HL-60/S4 (cell line): ENCODE results near the gene LCE2C.

Source experiments
- in situ Hi-C: fragments of 300-500 bp; cut with MboI; formaldehyde crosslinking; loops from 2 replicates; pipeline ENCODE4 v1.14.3; 2022; ENCODE audit warnings: low sequenced_read_pairs

The LCE2C gene

DNA sequence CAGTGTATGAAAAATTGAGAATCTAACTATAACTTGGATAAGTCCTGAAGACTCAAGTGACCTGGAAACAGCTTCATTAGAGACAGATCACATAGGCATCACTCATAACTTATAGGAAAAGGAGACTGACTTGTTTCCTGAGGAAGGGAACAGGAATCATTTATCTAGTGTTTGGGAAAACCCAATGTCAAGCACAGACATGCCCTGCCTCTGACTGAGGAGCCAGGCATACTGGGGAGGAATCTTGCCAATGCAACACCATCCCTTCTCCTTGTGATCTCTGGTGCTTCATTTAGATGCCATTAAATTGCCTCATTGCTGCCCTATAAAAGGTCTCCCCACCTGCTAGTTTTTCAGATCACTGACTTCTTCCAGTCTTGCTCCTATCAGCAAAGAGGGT is 43.2 kb downstream of the LCE2C start:
- in situ Hi-C loops, result no loop called here

- in situ Hi-C loops, result no loop called here
These were observed 50.2 kb downstream of the LCE2C start for GRCh38 chr1:152725261-152725660.
